ENCODE results near the gene SENP6. TPM values are rescaled to one million over a fixed set of nuclear protein-coding genes. Genes with fewer than 3 reads are reported as not detected.

Gene SENP6
- polyA plus RNA-seq, 1 of the 3 experiments (the other 2 are of a cell fraction): 16.2 TPM

- no peak overlapping the region for H3K9ac ChIP-seq
- no peak for DNase-seq
- H3K27me3 ChIP-seq (ENCODE audit: insufficient read depth): no peaks in the 10 kb centered on the region
- ChIA-PET CTCF (no interaction called here), POLR2A (no interaction called here)
- no peak overlapping the region for H3K4me3 ChIP-seq (ENCODE audit: low read depth in 2 of 2, low read length in 1 of 2)
- TF ChIP-seq RFX5 (IDR thresholded peaks at IDR 0.05; ENCODE audit: low read length) (no peak), POLR2AphosphoS5 (IDR thresholded peaks at IDR 0.05; ENCODE audit: low read depth, low read length) (no peak), MAX (IDR thresholded peaks at IDR 0.05; ENCODE audit: low read depth) (no peak), USF1 (IDR thresholded peaks at IDR 0.05; ENCODE audit: borderline replicate concordance, low read depth) (no peak), EZH2phosphoT487 (IDR thresholded peaks at IDR 0.05; ENCODE audit: borderline replicate concordance, low read depth) (no peak), ELF1 (IDR thresholded peaks at IDR 0.05) (no peak), SMC3 (IDR thresholded peaks at IDR 0.05; ENCODE audit: low read depth, low read length) (no peak), USF2 (IDR thresholded peaks at IDR 0.05; ENCODE audit: borderline replicate concordance, low read depth, low read length) (no peak), NRF1 (IDR thresholded peaks at IDR 0.05; ENCODE audit: low read depth, low read length) (no peak), MEF2A (IDR thresholded peaks at IDR 0.05; ENCODE audit: borderline replicate concordance, low read depth) (no peak), TCF12 (IDR thresholded peaks at IDR 0.05) (no peak), FOSL2 (IDR thresholded peaks at IDR 0.05; ENCODE audit: borderline replicate concordance, low read depth) (no peak), CTCF (IDR thresholded peaks at IDR 0.05) (no peak), FOXJ3 (CRISPR knock-in tag; IDR thresholded peaks at IDR 0.05) (no peak), IRF3 (IDR thresholded peaks at IDR 0.05; ENCODE audit: low read depth, low read length) (no peak), PBX3 (IDR thresholded peaks at IDR 0.05) (no peak), NFIC (IDR thresholded peaks at IDR 0.05; ENCODE audit: borderline replicate concordance) (no peak), FOXM1 (IDR thresholded peaks at IDR 0.05; ENCODE audit: low read depth) (no peak)
- no peaks in the 10 kb centered on the region for H3K9me3 ChIP-seq
- H3K4me1 ChIP-seq (ENCODE audit: control insufficient read depth in 1 of 2, insufficient read depth in 2 of 2, low read depth in 1 of 2, low read length in 1 of 2): peaks cover 0 to 12% of the 10 kb centered on the region in 2 experiments; a peak in 1 of 4 replicates
- H4K20me1 ChIP-seq (ENCODE audit: insufficient read depth): no peaks in the 10 kb centered on the region
- 96% methylated on average over 8 of the region's 8 CpGs for WGBS (ENCODE audit: low lambda C conversion rate)
- peaks cover 27% of the 10 kb centered on the region for H3K79me2 ChIP-seq (ENCODE audit: insufficient read depth)
- no peaks in the 10 kb centered on the region for H3K36me3 ChIP-seq (replicated peaks in 1 of 2; ENCODE audit: control insufficient read depth in 1 of 2, insufficient read depth in 2 of 2, low read length in 1 of 2)
- no peak overlapping the region for H3K4me2 ChIP-seq
- no peak overlapping the region for H3K27ac ChIP-seq (ENCODE audit: low read depth in 2 of 2, low read length in 1 of 2)
- peaks cover 14% of the 10 kb centered on the region for H3F3A ChIP-seq (replicated peaks; ENCODE audit: insufficient read depth)
- no peaks in the 10 kb centered on the region for H3K9me2 ChIP-seq
- no peak overlapping the region for H2AFZ ChIP-seq (ENCODE audit: low read depth)
These were observed 160.4 kb downstream of the SENP6 start for GRCh38 chr6:75762063-75762462.

Data from SK-N-SH (cell line).